ENCODE measurements around the gene GLYATL1B.
"Not testable (repeated sequence)": the region's sequence is repeated elsewhere in the genome, so short reads cannot be mapped to it uniquely, and the experiment has no call there.

Gene GLYATL1B

DNA sequence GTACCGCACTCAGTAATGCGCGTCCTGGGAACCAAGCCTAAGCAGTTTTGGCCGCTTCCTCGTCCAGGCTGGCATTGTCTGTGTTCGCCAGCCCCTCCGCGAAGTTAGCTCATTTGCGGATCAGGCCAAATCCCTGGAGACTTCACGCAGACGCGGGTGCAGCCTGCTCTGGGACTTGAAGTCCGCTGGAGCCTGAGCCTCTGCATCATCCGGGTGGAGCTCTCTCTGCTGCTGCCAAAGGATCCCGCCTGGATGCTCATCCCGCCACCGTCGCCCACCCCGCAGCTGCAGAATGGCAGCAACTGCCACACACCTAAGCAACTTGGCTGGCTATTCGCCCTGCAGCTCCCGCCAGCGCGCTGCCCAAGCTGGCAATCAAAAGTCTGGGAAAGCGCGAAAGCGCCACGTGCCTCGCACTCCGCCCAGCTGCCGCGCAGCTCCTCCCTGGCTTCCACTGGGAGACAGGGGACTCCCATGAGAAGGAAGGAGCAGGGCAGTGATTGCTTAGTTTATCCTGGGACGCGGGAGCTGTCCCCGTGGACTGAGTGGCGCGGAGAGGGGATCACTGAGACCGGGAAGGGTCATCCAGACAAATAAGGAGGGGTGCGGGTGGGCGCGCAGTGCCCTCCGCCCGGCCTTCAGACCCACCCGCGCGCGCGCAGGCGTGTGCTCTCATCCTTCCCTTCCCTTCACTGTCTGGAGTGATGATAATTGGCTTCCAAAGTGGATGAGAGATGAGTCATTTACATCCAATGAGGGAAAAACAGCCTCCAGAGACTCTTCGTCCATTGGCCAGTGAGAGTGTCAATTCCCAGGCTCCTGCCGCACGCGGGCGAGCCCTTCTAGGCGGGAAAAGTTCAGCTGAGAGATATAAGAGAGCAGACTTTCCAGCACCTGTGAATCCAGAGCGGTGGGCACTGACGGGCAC is 23.2 kb upstream of the GLYATL1B start:
- no peak for DNase-seq
- TF ChIP-seq, protein P1, sequence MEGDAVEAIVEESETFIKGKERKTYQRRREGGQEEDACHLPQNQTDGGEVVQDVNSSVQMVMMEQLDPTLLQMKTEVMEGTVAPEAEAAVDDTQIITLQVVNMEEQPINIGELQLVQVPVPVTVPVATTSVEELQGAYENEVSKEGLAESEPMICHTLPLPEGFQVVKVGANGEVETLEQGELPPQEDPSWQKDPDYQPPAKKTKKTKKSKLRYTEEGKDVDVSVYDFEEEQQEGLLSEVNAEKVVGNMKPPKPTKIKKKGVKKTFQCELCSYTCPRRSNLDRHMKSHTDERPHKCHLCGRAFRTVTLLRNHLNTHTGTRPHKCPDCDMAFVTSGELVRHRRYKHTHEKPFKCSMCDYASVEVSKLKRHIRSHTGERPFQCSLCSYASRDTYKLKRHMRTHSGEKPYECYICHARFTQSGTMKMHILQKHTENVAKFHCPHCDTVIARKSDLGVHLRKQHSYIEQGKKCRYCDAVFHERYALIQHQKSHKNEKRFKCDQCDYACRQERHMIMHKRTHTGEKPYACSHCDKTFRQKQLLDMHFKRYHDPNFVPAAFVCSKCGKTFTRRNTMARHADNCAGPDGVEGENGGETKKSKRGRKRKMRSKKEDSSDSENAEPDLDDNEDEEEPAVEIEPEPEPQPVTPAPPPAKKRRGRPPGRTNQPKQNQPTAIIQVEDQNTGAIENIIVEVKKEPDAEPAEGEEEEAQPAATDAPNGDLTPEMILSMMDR (IDR thresholded peaks at IDR 0.05; ENCODE audit: low read depth, low read length) = no peak
- no peaks in the 10 kb centered on the region for H3K9me3 ChIP-seq (ENCODE audit: severe bottlenecking)
- H3K36me3 ChIP-seq = no peaks in the 10 kb centered on the region
- H3K27ac ChIP-seq = no peak overlapping the region
- H3K27me3 ChIP-seq (ENCODE audit: insufficient read depth, low read depth, severe bottlenecking) = peaks cover 35% of the 10 kb centered on the region
- H3K4me3 ChIP-seq (ENCODE audit: low read depth, low read length) = no peak overlapping the region

DNA sequence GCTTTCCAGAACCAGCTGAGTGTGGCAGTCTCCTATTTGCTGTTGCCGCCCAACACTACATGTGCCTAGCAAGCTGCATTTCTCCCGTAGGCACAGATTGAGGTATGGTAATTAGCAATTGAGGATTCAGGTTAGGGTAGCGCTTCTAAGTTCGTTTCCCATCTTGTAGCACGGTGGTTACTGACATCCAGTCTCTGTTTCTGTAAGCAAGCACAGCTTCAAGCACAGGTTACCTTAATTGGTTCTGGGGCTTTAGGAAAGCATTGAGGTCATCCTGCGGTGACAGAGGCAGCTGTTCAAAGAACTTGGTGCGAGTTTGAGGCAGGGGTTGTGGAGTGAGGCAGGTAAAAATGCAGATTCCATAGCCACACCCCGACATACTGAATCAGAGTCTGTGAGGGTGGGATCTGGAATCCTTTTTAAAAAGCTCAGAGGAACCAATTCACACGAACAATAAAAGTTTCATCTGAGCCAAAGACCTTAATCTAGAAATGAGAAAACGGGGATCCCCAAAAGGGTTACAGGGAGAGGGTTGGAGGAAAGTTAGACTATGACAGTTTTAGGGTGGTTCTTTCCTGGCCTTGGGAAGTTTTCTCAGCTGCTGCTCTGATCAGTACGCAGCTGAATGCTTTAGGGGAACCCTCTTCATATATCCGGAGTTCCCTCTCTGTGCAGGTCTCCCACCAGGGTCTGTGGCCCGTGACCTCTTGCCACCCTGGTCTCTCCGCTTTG is 21.9 kb upstream of the GLYATL1B start:
- not testable (repeated sequence) for H3K9me3 ChIP-seq (ENCODE audit: severe bottlenecking); H3K27ac ChIP-seq; H3K36me3 ChIP-seq; DNase-seq; H3K4me3 ChIP-seq (ENCODE audit: low read depth, low read length)
- H3K27me3 ChIP-seq (ENCODE audit: insufficient read depth, low read depth, severe bottlenecking) = peaks cover 40% of the 10 kb centered on the region

DNA sequence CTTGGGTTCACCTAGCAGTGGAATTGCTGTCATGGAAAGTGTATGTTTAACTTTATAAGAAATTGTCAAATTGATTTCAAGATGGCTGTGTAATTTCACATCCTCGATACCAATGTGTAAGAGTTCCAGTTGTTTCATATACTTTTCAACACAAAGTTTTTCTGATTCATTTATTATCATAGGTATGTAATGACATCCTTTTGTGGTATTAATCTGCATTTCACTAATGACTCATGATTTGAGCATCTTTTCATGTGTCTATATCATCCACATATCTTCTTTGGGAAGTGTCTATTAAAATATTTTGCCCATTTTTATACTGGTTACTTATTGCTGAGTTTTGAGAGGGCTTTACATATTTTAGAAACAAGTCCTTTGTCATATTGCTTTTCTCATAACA is 17.0 kb upstream of the GLYATL1B start:
- TF ChIP-seq, protein P1 (IDR thresholded peaks at IDR 0.05; ENCODE audit: low read depth, low read length) = no peak
- H3K4me3 ChIP-seq (ENCODE audit: low read depth, low read length) = no peak overlapping the region
- H3K27me3 ChIP-seq (ENCODE audit: insufficient read depth, low read depth, severe bottlenecking) = peaks cover 32% of the 10 kb centered on the region
- DNase-seq = no peak
- H3K36me3 ChIP-seq = no peaks in the 10 kb centered on the region
- no peak overlapping the region for H3K27ac ChIP-seq
- no peaks in the 10 kb centered on the region for H3K9me3 ChIP-seq (ENCODE audit: severe bottlenecking)

DNA sequence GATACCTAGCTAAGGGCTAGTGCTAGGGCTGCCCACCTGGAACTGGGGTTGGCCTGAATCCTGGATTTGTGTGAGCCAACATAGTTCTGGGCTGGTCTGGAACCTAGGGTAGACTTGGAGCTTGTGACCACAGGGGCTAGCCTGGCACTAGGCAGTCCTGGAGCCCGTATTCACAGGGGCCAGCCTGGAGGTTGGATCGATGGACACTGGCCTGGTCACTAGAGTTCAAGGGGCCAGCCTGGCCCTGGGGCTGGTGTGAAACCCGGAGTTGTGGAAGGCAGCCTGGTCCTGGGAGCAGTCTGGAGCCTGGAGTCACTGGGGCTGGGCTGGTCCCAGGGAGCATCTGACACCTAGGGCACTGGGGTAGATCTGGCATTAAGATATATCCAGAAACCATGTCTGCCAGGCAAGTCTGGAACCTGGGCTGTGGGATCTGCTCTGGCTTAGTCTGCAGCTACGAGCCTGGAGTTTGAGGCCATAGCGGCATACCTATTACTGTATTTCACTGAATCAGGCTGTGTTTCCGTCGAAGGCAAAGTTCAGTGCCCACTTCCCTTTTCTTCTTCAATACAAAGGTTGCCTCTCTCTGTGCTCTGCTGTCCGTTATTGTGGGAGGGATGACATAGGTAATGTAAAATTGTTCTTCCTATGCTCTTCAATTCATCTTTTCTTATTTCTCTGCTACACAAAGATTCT is 9.1 kb upstream of the GLYATL1B start:
- Histone ChIP-seq H3K9me3 (ENCODE audit: severe bottlenecking) (no peaks in the 10 kb centered on the region), H3K27ac (no peak overlapping the region), H3K36me3 (no peaks in the 10 kb centered on the region), H3K4me3 (ENCODE audit: low read depth, low read length) (no peak overlapping the region), H3K27me3 (ENCODE audit: insufficient read depth, low read depth, severe bottlenecking) (peaks cover 15% of the 10 kb centered on the region)
- TF ChIP-seq, protein P1 (IDR thresholded peaks at IDR 0.05; ENCODE audit: low read depth, low read length) = no peak
- DNase-seq = no peak

DNA sequence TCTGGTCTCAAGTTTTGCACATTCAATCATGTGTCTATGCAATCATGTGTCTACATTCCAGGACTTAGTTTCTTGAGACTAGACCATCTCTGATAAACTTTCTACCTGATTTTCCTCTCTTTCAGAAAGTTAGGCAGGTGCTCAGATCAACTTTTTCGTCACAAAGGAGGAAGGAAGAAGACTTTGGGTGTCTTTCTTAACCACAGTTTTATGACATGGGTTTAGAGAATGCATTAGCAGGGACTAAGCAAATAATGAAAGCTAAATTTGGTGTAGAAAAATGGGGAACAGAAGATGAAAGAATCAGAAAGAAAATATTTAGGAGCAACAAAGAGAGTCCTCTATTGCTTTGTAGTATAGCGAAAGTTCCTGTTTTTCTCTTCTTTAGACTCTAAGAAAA is 7.7 kb upstream of the GLYATL1B start:
- Histone ChIP-seq H3K4me3 (ENCODE audit: low read depth, low read length) (no peak overlapping the region), H3K36me3 (no peaks in the 10 kb centered on the region), H3K27me3 (ENCODE audit: insufficient read depth, low read depth, severe bottlenecking) (peaks cover 15% of the 10 kb centered on the region), H3K27ac (no peak overlapping the region), H3K9me3 (ENCODE audit: severe bottlenecking) (no peaks in the 10 kb centered on the region)
- TF ChIP-seq, protein P1 (IDR thresholded peaks at IDR 0.05; ENCODE audit: low read depth, low read length) = no peak
- DNase-seq = no peak

DNA sequence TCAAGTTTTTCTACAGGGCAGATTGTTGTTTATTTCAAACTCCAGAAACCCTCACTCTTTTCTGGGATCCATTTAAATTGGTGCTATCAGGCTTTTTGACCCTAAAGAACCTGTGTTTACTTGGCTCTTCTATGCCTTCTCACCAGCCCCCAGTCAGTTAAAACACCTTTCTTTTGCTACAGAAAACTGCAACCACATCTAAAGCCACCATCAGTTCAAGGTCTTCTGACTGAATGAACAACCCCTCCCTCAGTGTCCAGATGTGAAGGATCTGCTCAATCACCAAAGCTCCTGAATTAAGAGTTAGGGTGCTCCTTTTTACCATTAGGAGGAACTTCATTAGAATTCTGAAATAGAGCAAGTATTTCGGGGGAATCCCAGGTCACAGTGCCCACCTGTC is 7.0 kb upstream of the GLYATL1B start:
- Histone ChIP-seq H3K36me3 (no peaks in the 10 kb centered on the region), H3K27ac (no peak overlapping the region), H3K27me3 (ENCODE audit: insufficient read depth, low read depth, severe bottlenecking) (peaks cover 15% of the 10 kb centered on the region), H3K4me3 (ENCODE audit: low read depth, low read length) (no peak overlapping the region), H3K9me3 (ENCODE audit: severe bottlenecking) (no peaks in the 10 kb centered on the region)
- TF ChIP-seq, protein P1 (IDR thresholded peaks at IDR 0.05; ENCODE audit: low read depth, low read length) = no peak
- DNase-seq = no peak

DNA sequence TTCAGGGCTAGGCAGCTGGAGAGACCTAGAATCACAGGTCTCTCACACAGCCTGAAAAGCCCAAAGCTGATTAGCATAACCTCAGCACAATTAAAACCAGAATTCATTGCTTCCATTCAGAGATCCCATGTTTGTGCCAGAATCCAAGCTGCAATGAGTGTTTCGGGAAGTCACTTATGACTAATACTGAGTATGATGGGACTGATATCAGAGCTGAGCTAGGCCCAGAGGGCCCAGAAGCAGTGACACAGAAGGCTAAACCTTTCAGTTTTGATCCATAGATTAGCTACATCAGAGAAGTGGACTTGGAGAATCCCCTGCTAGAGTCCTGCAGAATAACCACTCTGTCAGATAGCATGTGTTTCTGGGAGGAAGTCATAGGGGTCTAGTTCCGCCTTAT is 5.7 kb upstream of the GLYATL1B start:
- H3K4me3 ChIP-seq (ENCODE audit: low read depth, low read length); H3K27ac ChIP-seq; DNase-seq; H3K36me3 ChIP-seq; H3K9me3 ChIP-seq (ENCODE audit: severe bottlenecking): not testable (repeated sequence)
- H3K27me3 ChIP-seq (ENCODE audit: insufficient read depth, low read depth, severe bottlenecking) = peaks cover 19% of the 10 kb centered on the region

DNA sequence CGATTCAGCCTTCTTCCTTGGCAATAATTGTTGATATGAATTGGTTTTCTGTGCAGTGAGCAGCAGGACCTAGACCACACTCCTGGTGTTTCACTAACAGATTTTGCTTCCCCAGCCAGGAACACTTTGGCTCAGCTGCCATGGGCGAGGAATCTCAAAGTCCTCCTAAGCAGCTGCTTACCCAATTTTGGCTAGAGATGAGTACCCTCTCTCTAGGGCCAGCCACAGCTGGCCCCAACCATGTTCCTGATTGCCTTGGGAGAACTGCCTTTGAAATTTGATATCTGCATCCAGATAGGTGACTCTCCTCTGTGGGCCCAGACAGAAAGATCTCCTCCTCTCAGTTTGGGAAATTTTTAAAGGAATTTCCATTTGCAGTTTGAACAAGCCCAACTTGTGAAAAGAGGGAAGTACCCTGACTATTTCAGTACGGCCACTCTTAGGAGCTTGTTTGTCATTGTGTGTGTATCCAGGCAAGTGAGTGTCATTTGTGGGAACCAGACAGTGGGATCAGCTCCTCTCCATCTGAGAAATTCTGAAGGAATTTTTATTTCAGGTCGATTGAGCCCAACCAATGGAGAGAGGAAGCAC is 4.6 kb upstream of the GLYATL1B start:
- peaks cover 18% of the 10 kb centered on the region for H3K27me3 ChIP-seq (ENCODE audit: insufficient read depth, low read depth, severe bottlenecking)
- not testable (repeated sequence) for H3K27ac ChIP-seq; H3K36me3 ChIP-seq; H3K9me3 ChIP-seq (ENCODE audit: severe bottlenecking); DNase-seq; H3K4me3 ChIP-seq (ENCODE audit: low read depth, low read length)
